ENCODE data around the gene KATNIP. TPM values are rescaled to one million over a fixed set of nuclear protein-coding genes. Genes with fewer than 3 reads are reported as not detected.

Gene KATNIP
- total RNA-seq, 1 donor from 2014 or later: 48.7 TPM

- DNase-seq (ENCODE audit: low spot score, unreplicated experiment): no peak
- Mint-ChIP-seq H3K9me3 (ENCODE audit: low read depth) (no peaks in the 10 kb centered on the region), H3K36me3 (ENCODE audit: insufficient read depth) (peaks cover 8% of the 10 kb centered on the region), H3K4me1 (ENCODE audit: low read depth) (peaks cover 9% of the 10 kb centered on the region), H3K27ac (peak overlapping the region; percentile 73), H3K27me3 (no peaks in the 10 kb centered on the region), H3K4me3 (ENCODE audit: low read depth) (no peak overlapping the region)
- TF ChIP-seq, protein P1, sequence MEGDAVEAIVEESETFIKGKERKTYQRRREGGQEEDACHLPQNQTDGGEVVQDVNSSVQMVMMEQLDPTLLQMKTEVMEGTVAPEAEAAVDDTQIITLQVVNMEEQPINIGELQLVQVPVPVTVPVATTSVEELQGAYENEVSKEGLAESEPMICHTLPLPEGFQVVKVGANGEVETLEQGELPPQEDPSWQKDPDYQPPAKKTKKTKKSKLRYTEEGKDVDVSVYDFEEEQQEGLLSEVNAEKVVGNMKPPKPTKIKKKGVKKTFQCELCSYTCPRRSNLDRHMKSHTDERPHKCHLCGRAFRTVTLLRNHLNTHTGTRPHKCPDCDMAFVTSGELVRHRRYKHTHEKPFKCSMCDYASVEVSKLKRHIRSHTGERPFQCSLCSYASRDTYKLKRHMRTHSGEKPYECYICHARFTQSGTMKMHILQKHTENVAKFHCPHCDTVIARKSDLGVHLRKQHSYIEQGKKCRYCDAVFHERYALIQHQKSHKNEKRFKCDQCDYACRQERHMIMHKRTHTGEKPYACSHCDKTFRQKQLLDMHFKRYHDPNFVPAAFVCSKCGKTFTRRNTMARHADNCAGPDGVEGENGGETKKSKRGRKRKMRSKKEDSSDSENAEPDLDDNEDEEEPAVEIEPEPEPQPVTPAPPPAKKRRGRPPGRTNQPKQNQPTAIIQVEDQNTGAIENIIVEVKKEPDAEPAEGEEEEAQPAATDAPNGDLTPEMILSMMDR (IDR thresholded peaks at IDR 0.05; ENCODE audit: unreplicated experiment): no peak
Measured at GRCh38 chr16:27556471-27556870, 6.5 kb downstream of the KATNIP start.

GRCh38 chr16:27558434-27558833, 8.5 kb downstream of the KATNIP start:
- Mint-ChIP-seq H3K9me3 (ENCODE audit: low read depth) (no peaks in the 10 kb centered on the region), H3K36me3 (ENCODE audit: insufficient read depth) (peaks cover 8% of the 10 kb centered on the region), H3K27ac (no peak overlapping the region), H3K4me3 (ENCODE audit: low read depth) (no peak overlapping the region), H3K4me1 (ENCODE audit: low read depth) (peaks cover 12% of the 10 kb centered on the region), H3K27me3 (no peaks in the 10 kb centered on the region)
- TF ChIP-seq, protein P1 (IDR thresholded peaks at IDR 0.05; ENCODE audit: unreplicated experiment): no peak
- no peak for DNase-seq (ENCODE audit: low spot score, unreplicated experiment)

DNA sequence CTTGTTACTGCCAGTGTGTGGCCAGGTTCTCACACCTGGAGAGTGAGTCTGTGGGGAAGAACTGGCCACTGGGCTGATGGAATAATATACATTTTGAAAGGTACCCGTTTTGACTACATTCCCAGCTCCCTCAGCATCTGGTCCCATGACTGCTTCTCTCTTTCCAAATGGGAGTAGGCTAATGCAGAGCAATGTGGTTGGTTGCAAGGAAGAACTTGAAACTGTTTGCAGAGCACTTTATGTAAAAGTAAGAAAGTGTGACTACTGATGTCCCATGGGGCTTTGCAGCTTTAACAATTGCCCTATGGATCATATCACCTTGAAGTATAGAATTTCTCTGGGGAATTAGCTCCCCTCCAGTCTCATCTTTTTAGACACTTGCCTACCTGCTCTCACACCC, 9.0 kb downstream of the KATNIP start:
- TF ChIP-seq, protein P1 (IDR thresholded peaks at IDR 0.05; ENCODE audit: unreplicated experiment): no peak
- no peak overlapping the region for H3K27ac Mint-ChIP-seq
- peaks cover 8% of the 10 kb centered on the region for H3K36me3 Mint-ChIP-seq (ENCODE audit: insufficient read depth)
- H3K27me3 Mint-ChIP-seq: no peaks in the 10 kb centered on the region
- peaks cover 12% of the 10 kb centered on the region for H3K4me1 Mint-ChIP-seq (ENCODE audit: low read depth)
- no peaks in the 10 kb centered on the region for H3K9me3 Mint-ChIP-seq (ENCODE audit: low read depth)
- H3K4me3 Mint-ChIP-seq (ENCODE audit: low read depth): no peak overlapping the region
- no peak for DNase-seq (ENCODE audit: low spot score, unreplicated experiment)

DNA sequence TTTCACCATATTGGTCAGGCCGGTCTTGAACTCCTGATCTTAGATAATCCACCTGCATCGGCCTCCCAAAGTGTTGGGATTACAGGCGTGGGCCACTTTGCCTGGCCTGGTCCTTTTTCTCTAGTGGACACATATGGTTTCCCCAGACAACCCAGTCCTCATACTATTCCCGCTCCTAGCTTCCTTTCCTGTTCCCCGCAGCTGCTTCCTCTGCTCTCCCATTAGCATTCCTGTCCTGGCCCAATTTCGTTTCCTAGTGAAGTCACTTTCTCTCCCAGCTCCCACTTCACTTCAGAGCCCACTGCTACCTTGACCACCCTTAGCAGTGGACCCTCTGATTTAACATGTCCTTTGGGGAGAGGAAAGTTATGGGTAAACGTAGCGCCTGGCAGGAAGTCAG, 11.3 kb downstream of the KATNIP start:
- H3K4me1 Mint-ChIP-seq (ENCODE audit: low read depth): peaks cover 10% of the 10 kb centered on the region
- peaks cover 8% of the 10 kb centered on the region for H3K36me3 Mint-ChIP-seq (ENCODE audit: insufficient read depth)
- TF ChIP-seq, protein P1 (IDR thresholded peaks at IDR 0.05; ENCODE audit: unreplicated experiment): no peak
- H3K4me3 Mint-ChIP-seq (ENCODE audit: low read depth): no peak overlapping the region
- H3K9me3 Mint-ChIP-seq (ENCODE audit: low read depth): no peaks in the 10 kb centered on the region
- no peak overlapping the region for H3K27ac Mint-ChIP-seq
- H3K27me3 Mint-ChIP-seq: no peaks in the 10 kb centered on the region
- DNase-seq (ENCODE audit: low spot score, unreplicated experiment): no peak

DNA sequence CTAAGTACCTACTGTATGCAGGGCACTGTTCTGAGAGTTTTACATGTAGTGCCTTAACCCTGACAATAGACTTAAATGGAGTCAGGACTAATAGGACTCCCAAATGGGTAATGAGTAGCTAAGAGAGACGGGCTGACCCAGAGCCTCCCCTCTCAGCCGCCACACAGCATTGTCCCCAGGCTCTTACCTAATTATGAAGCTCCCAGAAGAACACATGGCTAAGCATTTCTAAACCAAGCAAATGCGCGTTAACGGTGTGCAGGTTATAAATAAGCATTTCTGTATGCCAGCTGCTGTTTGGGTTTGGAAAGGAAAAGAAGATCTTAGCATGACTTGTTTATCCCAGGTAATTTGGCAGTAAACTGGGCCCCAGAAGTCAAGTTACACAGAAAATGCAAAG, 14.3 kb downstream of the KATNIP start:
- no peak overlapping the region for H3K4me3 Mint-ChIP-seq (ENCODE audit: low read depth)
- DNase-seq (ENCODE audit: low spot score, unreplicated experiment): no peak
- TF ChIP-seq, protein P1 (IDR thresholded peaks at IDR 0.05; ENCODE audit: unreplicated experiment): no peak
- no peaks in the 10 kb centered on the region for H3K36me3 Mint-ChIP-seq (ENCODE audit: insufficient read depth)
- H3K27me3 Mint-ChIP-seq: no peaks in the 10 kb centered on the region
- no peak overlapping the region for H3K27ac Mint-ChIP-seq
- H3K4me1 Mint-ChIP-seq (ENCODE audit: low read depth): peaks cover 3% of the 10 kb centered on the region
- H3K9me3 Mint-ChIP-seq (ENCODE audit: low read depth): no peaks in the 10 kb centered on the region

Data from progenitor cell of endocrine pancreas (in vitro differentiated cells).